SK-N-SH treated with all-trans-retinoic acid at 6 μM for 48 hours (cell line): ENCODE data around the gene LRRC4C.

ENCODE experiments used
- ISL1 ChIP-seq: fragments of 250-450 bp; sonication (Bioruptor Pico); IDR thresholded peaks from 2 replicates; pipeline ENCODE4 v2.1.2; 2022; ENCODE audit warnings: mild to moderate bottlenecking, moderate library complexity
- SNAI2 ChIP-seq: fragments of 250-450 bp; sonication (Bioruptor Pico); IDR thresholded peaks from 2 replicates; pipeline ENCODE4 v1.5.0; 2020; ENCODE audit warnings: mild to moderate bottlenecking, moderate library complexity
- TF ChIP-seq, protein P1 (sequence below): fragments of 250-450 bp; sonication (Bioruptor Pico); IDR thresholded peaks from 2 replicates; pipeline ENCODE4 v1.8.0; 2020; ENCODE audit warnings: mild to moderate bottlenecking, moderate library complexity, borderline replicate concordance

DNA sequence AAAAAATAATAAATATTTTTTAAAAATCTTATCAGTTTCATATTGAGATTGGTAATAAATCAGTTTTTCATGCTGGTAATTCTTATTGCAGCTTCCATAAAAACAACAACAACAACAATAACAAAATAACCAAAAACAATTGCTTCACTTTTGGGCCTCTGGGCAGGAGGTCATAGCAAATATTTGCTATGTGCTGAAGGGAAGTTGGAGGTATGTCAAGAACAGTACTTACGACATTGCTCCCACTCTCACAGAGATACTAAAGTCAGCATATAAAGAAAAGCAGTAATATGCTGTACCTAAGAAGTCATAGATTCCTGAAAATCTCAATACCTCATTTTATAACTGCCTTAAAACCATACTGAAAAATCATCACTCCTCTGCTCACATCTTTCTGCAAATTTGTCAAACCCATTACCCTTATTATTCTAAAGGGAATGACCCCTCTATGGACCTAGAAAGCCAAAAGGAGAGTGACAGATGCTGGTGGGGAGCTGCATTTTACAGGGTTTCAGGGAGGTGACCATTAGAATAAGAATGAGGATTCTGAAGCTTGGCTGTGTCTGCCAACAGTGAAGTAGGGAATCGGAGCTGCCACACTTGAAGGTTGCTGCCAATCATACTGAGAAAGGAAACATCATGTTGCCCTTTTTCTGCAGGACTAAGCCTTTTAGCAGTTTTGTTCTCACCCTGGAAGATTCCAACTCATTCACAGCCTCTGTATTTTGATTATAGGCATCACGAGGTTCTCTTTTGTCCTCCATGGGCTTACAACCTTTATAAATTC, 742.9 kb downstream of the LRRC4C start:
- TF ChIP-seq SNAI2 (no peak), ISL1 (no peak)
- TF ChIP-seq, protein P1, sequence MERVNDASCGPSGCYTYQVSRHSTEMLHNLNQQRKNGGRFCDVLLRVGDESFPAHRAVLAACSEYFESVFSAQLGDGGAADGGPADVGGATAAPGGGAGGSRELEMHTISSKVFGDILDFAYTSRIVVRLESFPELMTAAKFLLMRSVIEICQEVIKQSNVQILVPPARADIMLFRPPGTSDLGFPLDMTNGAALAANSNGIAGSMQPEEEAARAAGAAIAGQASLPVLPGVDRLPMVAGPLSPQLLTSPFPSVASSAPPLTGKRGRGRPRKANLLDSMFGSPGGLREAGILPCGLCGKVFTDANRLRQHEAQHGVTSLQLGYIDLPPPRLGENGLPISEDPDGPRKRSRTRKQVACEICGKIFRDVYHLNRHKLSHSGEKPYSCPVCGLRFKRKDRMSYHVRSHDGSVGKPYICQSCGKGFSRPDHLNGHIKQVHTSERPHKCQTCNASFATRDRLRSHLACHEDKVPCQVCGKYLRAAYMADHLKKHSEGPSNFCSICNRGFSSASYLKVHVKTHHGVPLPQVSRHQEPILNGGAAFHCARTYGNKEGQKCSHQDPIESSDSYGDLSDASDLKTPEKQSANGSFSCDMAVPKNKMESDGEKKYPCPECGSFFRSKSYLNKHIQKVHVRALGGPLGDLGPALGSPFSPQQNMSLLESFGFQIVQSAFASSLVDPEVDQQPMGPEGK, result no peak
